Coronary artery (tissue), 2 donors: ENCODE measurements around the gene NTN3.

Experiments used
- DNase-seq: peaks from one replicate; pipeline ENCODE4 v3.0.0-alpha.2; 2017; ENCODE audit warnings: low spot score
- H3K27ac ChIP-seq, 2 donors: fragments of 200-600 bp; sonication (generic); one replicate each; pipeline ENCODE4 v1.5.1; 2016 to 2019
- H3K4me3 ChIP-seq: fragments of 200-600 bp; sonication (generic); 2 replicates; pipeline ENCODE4 v1.5.1; 2016; ENCODE audit warnings: mild to moderate bottlenecking, moderate library complexity
- CTCF ChIP-seq: fragments of 200-600 bp; sonication (generic); IDR thresholded peaks from one replicate; pipeline ENCODE4 v1.5.1; 2019; ENCODE audit warnings: antibody characterized with exemption

Gene NTN3

GRCh38 chr16:2498531-2499253 is 27.6 kb downstream of the NTN3 start:
- TF ChIP-seq CTCF = no peak
- DNase-seq = no peak
- no peak overlapping the region for H3K4me3 ChIP-seq
- no peak overlapping the region for H3K27ac ChIP-seq

DNA sequence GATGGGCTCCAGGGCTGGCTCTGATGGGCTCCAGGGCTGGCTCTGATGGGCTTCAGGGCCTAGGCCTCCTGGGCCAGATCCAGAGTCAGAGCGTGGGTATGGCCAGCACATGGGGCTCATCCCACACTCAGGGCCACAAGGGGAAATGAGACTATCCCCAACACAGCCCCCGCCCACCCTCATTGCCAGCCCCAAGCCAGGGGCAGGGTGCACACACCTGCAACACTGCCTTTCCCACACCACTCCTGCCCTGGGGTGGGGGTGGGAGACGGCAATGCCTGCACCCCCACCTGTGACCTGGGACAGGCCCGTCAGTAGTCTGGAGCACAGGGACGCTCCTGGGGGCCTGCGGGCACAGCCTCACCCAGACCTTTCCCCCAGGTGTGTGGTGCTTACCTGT is 28.4 kb downstream of the NTN3 start:
- TF ChIP-seq CTCF = no peak
- no peak overlapping the region for H3K27ac ChIP-seq
- H3K4me3 ChIP-seq = no peak overlapping the region
- DNase-seq = no peak

DNA sequence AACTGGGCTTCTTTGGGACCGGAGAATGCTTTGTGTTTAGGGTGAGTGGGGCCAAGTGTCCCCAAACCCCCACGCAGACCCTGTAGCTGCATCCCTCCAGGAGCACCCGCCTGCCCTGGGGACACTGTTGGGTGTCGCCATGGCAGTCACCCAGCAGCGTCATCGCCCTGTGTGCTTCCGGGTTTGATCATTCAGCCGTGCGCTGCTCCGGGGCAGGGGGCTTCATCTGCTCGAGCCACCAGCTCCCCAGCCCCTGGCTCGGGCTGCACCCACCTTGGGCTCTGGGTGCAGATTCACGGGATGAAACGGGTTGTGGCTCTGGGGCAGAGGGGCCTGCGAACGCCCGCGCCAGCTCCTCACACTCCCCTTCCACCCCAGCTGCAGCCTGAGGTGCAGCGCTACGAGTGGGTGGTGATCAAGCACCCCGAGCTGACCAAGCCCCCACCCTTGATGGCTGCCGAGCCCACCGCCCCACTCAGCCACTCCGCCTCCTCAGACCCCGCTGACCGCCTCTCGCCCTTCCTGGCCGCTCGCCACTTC is 28.9 kb downstream of the NTN3 start:
- no peak for DNase-seq
- H3K27ac ChIP-seq = no peak overlapping the region
- no peak overlapping the region for H3K4me3 ChIP-seq
- TF ChIP-seq CTCF = no peak

DNA sequence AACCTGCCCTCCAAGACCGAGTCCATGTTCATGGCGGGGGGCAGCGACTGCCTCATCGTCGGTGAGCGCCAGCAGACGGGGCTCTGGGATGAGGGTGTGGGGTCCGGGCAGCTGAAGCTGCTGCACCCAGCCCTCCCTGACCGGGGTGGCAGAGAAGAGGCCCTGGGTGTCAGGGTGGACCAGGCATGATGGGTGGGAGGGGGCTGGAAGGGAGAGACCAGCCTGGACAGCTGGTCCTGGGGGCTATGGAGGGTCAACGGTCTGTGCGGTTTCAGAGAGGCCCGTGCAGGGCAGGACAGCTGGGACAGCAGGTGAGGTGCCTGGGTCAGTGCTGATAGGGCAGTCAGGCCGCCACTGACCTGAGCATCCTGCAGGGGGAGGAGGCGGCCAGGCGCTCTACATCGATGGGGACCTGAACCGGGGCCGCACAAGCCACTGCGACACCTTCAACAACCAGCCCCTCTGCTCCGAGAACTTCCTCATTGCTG is 29.4 kb downstream of the NTN3 start:
- TF ChIP-seq CTCF = no peak
- H3K4me3 ChIP-seq = no peak overlapping the region
- DNase-seq = no peak
- no peak overlapping the region for H3K27ac ChIP-seq

GRCh38 chr16:2500918-2501750 is 30.0 kb downstream of the NTN3 start:
- TF ChIP-seq CTCF = peak; percentile 99
- no peak for DNase-seq
- Histone ChIP-seq H3K4me3 (peak overlapping the region; percentile 65), H3K27ac (peak overlapping the region in 1 of 2 donors; percentile 72)

DNA sequence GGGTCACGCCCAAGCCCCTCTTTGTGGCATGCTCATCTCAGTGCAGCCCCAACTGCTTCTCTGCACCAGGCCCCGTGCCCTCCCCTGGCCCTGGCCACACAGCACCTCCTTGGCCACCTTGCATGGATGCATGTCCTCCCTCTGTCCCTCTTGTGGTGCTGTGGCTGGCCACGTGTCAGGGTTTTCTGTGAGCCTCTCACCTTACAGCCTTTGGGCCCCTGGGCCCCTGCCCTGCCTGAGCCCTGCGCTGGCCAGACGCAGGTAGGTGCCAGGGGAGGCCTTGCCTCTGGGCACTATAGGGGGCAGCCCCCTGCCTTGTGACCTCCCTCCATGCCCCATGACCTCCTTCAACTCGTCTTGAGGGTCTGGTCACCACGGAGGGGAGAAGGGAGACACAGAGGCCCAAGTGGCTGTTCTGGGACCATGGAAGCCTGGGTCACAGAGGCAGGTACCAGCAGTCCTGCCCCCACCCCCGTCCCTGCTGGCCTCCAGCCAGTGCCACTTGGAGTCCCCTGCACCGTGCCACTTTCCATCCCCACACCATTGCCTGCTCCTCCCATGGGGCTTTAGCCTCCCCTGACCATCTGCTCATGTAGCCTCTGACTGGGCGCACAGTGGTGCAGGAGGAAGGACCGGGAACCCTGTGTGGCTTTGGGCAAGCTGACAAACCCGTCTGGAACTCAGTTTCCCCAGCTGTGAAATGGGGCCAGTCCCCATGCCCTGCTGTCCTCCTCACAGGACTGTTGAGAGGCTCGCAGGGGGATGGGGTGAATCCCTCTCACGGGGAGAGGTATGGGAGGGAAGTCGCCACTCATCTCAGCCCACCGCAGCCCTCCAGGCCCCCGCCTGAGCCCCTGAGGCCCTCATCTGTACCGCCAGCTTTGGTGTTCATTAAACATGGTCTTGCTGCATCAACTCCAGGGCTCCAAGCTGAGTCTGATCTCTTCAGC is 31.1 kb downstream of the NTN3 start:
- no peak for TF ChIP-seq CTCF
- DNase-seq = no peak
- Histone ChIP-seq H3K4me3 (no peak overlapping the region), H3K27ac (peak overlapping the region in 1 of 2 donors; percentile 36)
